Astrocyte (in vitro differentiated cells and primary cell): ENCODE data around the gene CHN2. TPM values are rescaled to one million over a fixed set of nuclear protein-coding genes. Genes with fewer than 3 reads are reported as not detected.

Experiments
- DNase-seq: peaks from one replicate; pipeline ENCODE4 v3.0.0-alpha.2; 2010; ENCODE audit warnings: low read depth
- FAIRE-seq: peaks from 2 replicates; lab custom pipeline; 2011; peaks lifted over from hg19 to GRCh38; lab: Jason Lieb, UNC
- H2AFZ ChIP-seq: 2 replicates; pipeline ENCODE4 v1.6.0; 2012; ENCODE audit warnings: low read depth, low read length, inconsistent platforms
- H3K27ac ChIP-seq: 2 replicates; pipeline ENCODE4 v1.5.1; 2011; ENCODE audit warnings: low read depth, low read length, inconsistent platforms
- H3K27me3 ChIP-seq: 2 replicates; pipeline ENCODE4 v1.6.0; 2011; ENCODE audit warnings: low read length, inconsistent platforms; ENCODE audit not compliant: insufficient read depth
- H3K36me3 ChIP-seq: 2 replicates; pipeline ENCODE4 v1.5.1; 2011; ENCODE audit warnings: low read length, inconsistent platforms; ENCODE audit not compliant: insufficient read depth
- H3K4me1 ChIP-seq: 2 replicates; pipeline ENCODE4 v1.5.1; 2011; ENCODE audit warnings: low read length, inconsistent platforms; ENCODE audit not compliant: insufficient read depth
- H3K4me2 ChIP-seq: 2 replicates; pipeline ENCODE4 v1.6.0; 2012; ENCODE audit warnings: low read length, inconsistent platforms
- H3K4me3 ChIP-seq: 2 replicates; pipeline ENCODE4 v1.5.1; 2011; ENCODE audit warnings: low read depth, mild to moderate bottlenecking, low read length, inconsistent platforms; ENCODE audit not compliant: insufficient read depth
- H3K79me2 ChIP-seq: 2 replicates; pipeline ENCODE4 v1.6.0; 2012; ENCODE audit warnings: mild to moderate bottlenecking, low read length, inconsistent platforms; ENCODE audit not compliant: insufficient read depth
- H3K9ac ChIP-seq: 2 replicates; pipeline ENCODE4 v1.6.0; 2012; ENCODE audit warnings: mild to moderate bottlenecking, low read length, inconsistent platforms
- H3K9me3 ChIP-seq: 2 replicates; pipeline ENCODE4 v1.5.1; 2012; ENCODE audit warnings: low read depth, mild to moderate bottlenecking, low read length, inconsistent platforms; ENCODE audit not compliant: insufficient read depth
- H4K20me1 ChIP-seq: 2 replicates; pipeline ENCODE4 v1.6.0; 2012; ENCODE audit warnings: low read length, inconsistent platforms; ENCODE audit not compliant: insufficient read depth
- H3K27ac Mint-ChIP-seq: one replicate; pipeline ENCODE4 v1.8.0; 2021; ENCODE audit warnings: mild to moderate bottlenecking, mixed read lengths; ENCODE audit not compliant: unreplicated experiment
- H3K27me3 Mint-ChIP-seq: one replicate; pipeline ENCODE4 v1.8.0; 2021; ENCODE audit warnings: low read depth, mixed read lengths; ENCODE audit not compliant: unreplicated experiment
- H3K36me3 Mint-ChIP-seq: one replicate; pipeline ENCODE4 v1.8.0; 2021; ENCODE audit warnings: low read depth, mixed read lengths; ENCODE audit not compliant: unreplicated experiment
- H3K4me1 Mint-ChIP-seq: one replicate; pipeline ENCODE4 v1.8.0; 2021; ENCODE audit warnings: low read depth, mixed read lengths; ENCODE audit not compliant: unreplicated experiment
- H3K4me3 Mint-ChIP-seq: one replicate; pipeline ENCODE4 v1.8.0; 2021; ENCODE audit warnings: mild to moderate bottlenecking, moderate library complexity, mixed read lengths; ENCODE audit not compliant: unreplicated experiment
- H3K9me3 Mint-ChIP-seq: one replicate; pipeline ENCODE4 v1.8.0; 2021; ENCODE audit warnings: mild to moderate bottlenecking, mixed read lengths; ENCODE audit not compliant: unreplicated experiment
- CTCF ChIP-seq: IDR thresholded peaks from 2 replicates; pipeline ENCODE4 v1.5.1; 2011; ENCODE audit warnings: low read depth, mild to moderate bottlenecking, inconsistent platforms, low read length, moderate library complexity; ENCODE audit not compliant: insufficient read depth
- EZH2 ChIP-seq: IDR thresholded peaks from 2 replicates; pipeline ENCODE4 v1.6.1; 2012; ENCODE audit warnings: mild to moderate bottlenecking, low read length, inconsistent platforms; ENCODE audit not compliant: insufficient read depth
- total RNA-seq: library from RNA; stranded (reverse); gene quantifications from 2 replicates; pipeline ENCODE4 v1.2.1, GENCODE V29; 2021

Gene CHN2
- total RNA-seq, 1 donor from 2014 or later, result 2.5 TPM

- peaks cover 10% of the 10 kb centered on the region for H3K4me1 Mint-ChIP-seq
- DNase-seq (no peak), FAIRE-seq (no peak)
- peaks cover 15% of the 10 kb centered on the region for H3K27me3 ChIP-seq
- peaks cover 25% of the 10 kb centered on the region for H3K27me3 Mint-ChIP-seq
- H3K9me3 Mint-ChIP-seq, result no peaks in the 10 kb centered on the region
- H2AFZ ChIP-seq, result no peak overlapping the region
- H3K27ac ChIP-seq, result no peak overlapping the region
- no peak overlapping the region for H3K27ac Mint-ChIP-seq
- no peak overlapping the region for H3K4me3 ChIP-seq
- H3K4me3 Mint-ChIP-seq, result no peak overlapping the region
- H4K20me1 ChIP-seq, result no peaks in the 10 kb centered on the region
- no peaks in the 10 kb centered on the region for H3K36me3 ChIP-seq
- H3K79me2 ChIP-seq, result no peaks in the 10 kb centered on the region
- no peak overlapping the region for H3K4me2 ChIP-seq
- H3K9ac ChIP-seq, result no peak overlapping the region
- H3K36me3 Mint-ChIP-seq, result peaks cover 1% of the 10 kb centered on the region
- H3K9me3 ChIP-seq, result no peaks in the 10 kb centered on the region
- no peaks in the 10 kb centered on the region for H3K4me1 ChIP-seq
- TF ChIP-seq EZH2, result no peak
- TF ChIP-seq CTCF, result no peak
Measured at GRCh38 chr7:29332042-29332811, 137.7 kb downstream of the CHN2 start.

- Histone ChIP-seq H3K27ac (no peak overlapping the region), H3K4me3 (no peak overlapping the region), H3K27me3 (peaks cover 15% of the 10 kb centered on the region), H2AFZ (no peak overlapping the region), H3K9ac (no peak overlapping the region), H3K4me1 (no peaks in the 10 kb centered on the region), H3K79me2 (no peaks in the 10 kb centered on the region), H3K9me3 (no peaks in the 10 kb centered on the region), H3K36me3 (no peaks in the 10 kb centered on the region), H4K20me1 (no peaks in the 10 kb centered on the region), H3K4me2 (no peak overlapping the region)
- no peak for TF ChIP-seq EZH2
- TF ChIP-seq CTCF, result no peak
- H3K27ac Mint-ChIP-seq, result no peak overlapping the region
- peaks cover 1% of the 10 kb centered on the region for H3K36me3 Mint-ChIP-seq
- H3K9me3 Mint-ChIP-seq, result no peaks in the 10 kb centered on the region
- no peak overlapping the region for H3K4me3 Mint-ChIP-seq
- peaks cover 15% of the 10 kb centered on the region for H3K4me1 Mint-ChIP-seq
- no peak for FAIRE-seq
- no peak for DNase-seq
- H3K27me3 Mint-ChIP-seq, result peaks cover 25% of the 10 kb centered on the region
Measured at GRCh38 chr7:29332875-29333855, 138.6 kb downstream of the CHN2 start.
